HG03095 (cell line): ENCODE results near the gene MLLT10.
A peak's percentile ranks its signal among the peaks of the same experiment; 100 is the strongest.
"Not testable (repeated sequence)": the region's sequence is repeated elsewhere in the genome, so short reads cannot be mapped to it uniquely, and the experiment has no call there.

Source experiments
- ATAC-seq: cut with Tn5 transposase; IDR thresholded peaks from one replicate; pipeline ENCODE4 v1.9.1; 2021; ENCODE audit warnings: moderate library complexity; ENCODE audit not compliant: unreplicated experiment

The MLLT10 gene

GRCh38 chr10:21692916-21693315 lies 158.9 kb downstream of the MLLT10 start:
- ATAC-seq, result no peak

- no peak for ATAC-seq
Observed at GRCh38 chr10:21693418-21693817, 159.4 kb downstream of the MLLT10 start.

GRCh38 chr10:21694631-21695030 lies 160.6 kb downstream of the MLLT10 start:
- ATAC-seq, result no peak

GRCh38 chr10:21696302-21696701 lies 162.3 kb downstream of the MLLT10 start:
- ATAC-seq, result no peak

- ATAC-seq, result no peak
Observed at GRCh38 chr10:21699575-21699974, 165.5 kb downstream of the MLLT10 start.

- ATAC-seq, result no peak
Observed at GRCh38 chr10:21700474-21700873, 166.4 kb downstream of the MLLT10 start.

- peak; percentile 76 for ATAC-seq
Observed at GRCh38 chr10:21702633-21703111, 168.6 kb downstream of the MLLT10 start.

- no peak for ATAC-seq
Observed at GRCh38 chr10:21705142-21705827, 171.3 kb downstream of the MLLT10 start.

GRCh38 chr10:21705828-21706176 lies 171.8 kb downstream of the MLLT10 start:
- no peak for ATAC-seq

GRCh38 chr10:21707498-21707897 lies 173.5 kb downstream of the MLLT10 start:
- no peak for ATAC-seq

GRCh38 chr10:21712975-21713374 lies 178.9 kb downstream of the MLLT10 start:
- ATAC-seq, result no peak

GRCh38 chr10:21715531-21716195 lies 181.6 kb downstream of the MLLT10 start:
- ATAC-seq, result no peak

- not testable (repeated sequence) for ATAC-seq
Observed at GRCh38 chr10:21717437-21718054, 183.5 kb downstream of the MLLT10 start.

- ATAC-seq, result no peak
Observed at GRCh38 chr10:21719502-21719901, 185.5 kb downstream of the MLLT10 start.

- ATAC-seq, result no peak
Observed at GRCh38 chr10:21720090-21720489, 186.1 kb downstream of the MLLT10 start.

- no peak for ATAC-seq
Observed at GRCh38 chr10:21721000-21721665, 187.1 kb downstream of the MLLT10 start.

- ATAC-seq, result no peak
Observed at GRCh38 chr10:21722209-21722608, 188.2 kb downstream of the MLLT10 start.

GRCh38 chr10:21724020-21724589 lies 190.1 kb downstream of the MLLT10 start:
- no peak for ATAC-seq

GRCh38 chr10:21724687-21725367 lies 190.8 kb downstream of the MLLT10 start:
- ATAC-seq, result peak; percentile 75

- no peak for ATAC-seq
Observed at GRCh38 chr10:21726601-21727225, 192.7 kb downstream of the MLLT10 start.
